ENCODE results near the gene GJD3.

The GJD3 gene

DNA sequence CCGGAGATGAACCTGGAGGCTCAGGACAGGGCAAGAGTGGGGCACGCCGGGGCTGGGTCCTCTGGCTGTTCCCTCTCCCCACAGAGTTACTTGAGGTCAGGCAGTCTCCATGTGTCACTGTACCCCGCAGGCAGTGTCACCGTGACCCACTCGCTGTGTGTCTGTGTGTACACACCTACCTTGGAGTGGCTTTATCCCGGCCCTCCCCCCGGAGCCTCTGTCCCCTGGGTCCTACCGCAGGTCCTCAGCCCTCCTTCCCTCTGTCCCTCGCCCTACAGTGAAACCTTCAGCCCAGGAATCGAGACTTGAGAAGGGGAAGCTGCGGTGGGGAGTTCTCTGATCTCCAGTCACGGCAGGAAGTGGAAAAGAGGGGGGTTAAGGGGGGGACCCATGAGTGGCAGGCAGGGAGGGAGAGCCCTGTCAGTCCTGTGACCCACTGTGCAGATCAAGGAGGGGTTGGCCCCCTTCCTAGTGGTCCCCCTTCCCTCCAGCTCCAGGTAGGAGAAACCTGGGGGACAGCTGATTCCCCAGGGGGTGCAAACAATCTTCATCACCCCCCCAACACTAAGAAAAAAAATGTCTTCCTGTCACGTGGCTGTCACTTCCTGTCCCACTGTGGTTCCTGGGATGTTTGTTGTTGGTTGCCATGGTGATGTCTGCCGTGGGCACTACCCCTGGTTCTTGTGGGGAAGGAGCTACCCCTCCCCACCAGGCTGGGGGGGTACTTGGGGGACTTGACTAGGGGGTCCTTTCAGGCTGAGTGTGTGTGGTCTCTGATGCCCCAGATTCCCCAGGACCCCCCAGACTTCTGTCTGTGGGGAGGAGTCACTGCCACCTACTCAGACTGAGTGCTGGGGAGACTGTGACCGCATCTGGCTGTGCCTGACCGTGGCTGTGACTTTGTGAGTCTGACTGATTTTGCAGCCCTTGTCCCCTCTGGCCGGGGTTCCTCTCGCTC, 41.9 kb downstream of the GJD3 start:
- TF ChIP-seq POLR2A (IDR thresholded peaks at IDR 0.05; ENCODE audit: low read length) (peak; percentile 75), GATA1 (IDR thresholded peaks at IDR 0.05; ENCODE audit: low read depth, low read length) (no peak)
- peak; percentile 81 to 85 for DNase-seq

GRCh38 chr17:40321961-40322357, 42.6 kb downstream of the GJD3 start:
- TF ChIP-seq GATA1 (IDR thresholded peaks at IDR 0.05; ENCODE audit: low read depth, low read length) (no peak), POLR2A (IDR thresholded peaks at IDR 0.05; ENCODE audit: low read length) (no peak)
- DNase-seq: no peak

GRCh38 chr17:40321524-40321929, 43.0 kb downstream of the GJD3 start:
- DNase-seq: no peak
- TF ChIP-seq GATA1 (IDR thresholded peaks at IDR 0.05; ENCODE audit: low read depth, low read length) (no peak), POLR2A (IDR thresholded peaks at IDR 0.05; ENCODE audit: low read length) (no peak)

DNA sequence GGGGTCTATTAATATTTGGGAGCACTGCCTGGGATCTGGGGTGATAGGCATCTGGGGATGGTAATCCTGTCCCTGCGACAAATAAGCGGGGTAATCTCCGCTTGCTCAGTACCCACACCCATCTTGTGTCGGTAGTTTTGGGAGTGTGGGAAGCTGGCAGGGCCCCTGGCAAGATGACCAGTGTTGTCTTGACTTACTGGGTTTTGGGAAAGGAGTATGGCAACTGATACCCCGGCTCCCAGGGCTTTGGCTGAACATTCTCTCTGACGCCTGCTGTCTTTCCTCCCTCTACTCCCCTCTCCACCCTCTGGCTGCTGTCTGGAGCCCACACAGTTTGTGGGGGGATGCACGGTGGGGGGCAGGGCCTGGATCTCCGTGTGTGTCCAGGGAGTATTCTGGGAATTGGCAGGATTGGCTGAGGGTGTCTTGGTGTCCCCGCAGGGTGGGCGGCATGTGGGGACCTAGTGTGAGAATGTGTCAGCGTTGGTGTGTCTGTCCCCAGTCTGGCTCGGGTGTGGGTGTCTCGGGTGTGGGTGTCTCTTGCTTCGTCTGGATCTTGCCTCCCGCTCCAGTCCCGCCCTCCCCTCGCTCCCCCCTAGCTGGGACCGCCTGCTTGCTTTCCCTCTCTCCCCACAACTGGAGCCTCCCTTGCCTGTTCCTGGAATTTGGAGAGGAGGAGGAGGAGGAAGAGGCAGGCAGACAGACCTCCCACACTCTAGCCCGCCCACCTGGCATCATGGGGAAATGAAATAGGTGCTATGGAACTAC, 43.6 kb downstream of the GJD3 start:
- peak; percentile 36 to 55 for DNase-seq
- TF ChIP-seq GATA1 (IDR thresholded peaks at IDR 0.05; ENCODE audit: low read depth, low read length) (no peak), POLR2A (IDR thresholded peaks at IDR 0.05; ENCODE audit: low read length) (peak; percentile 42)

GRCh38 chr17:40319651-40320540, 44.6 kb downstream of the GJD3 start:
- peak in 1 of 2 experiments; percentile 26 for DNase-seq
- TF ChIP-seq GATA1 (IDR thresholded peaks at IDR 0.05; ENCODE audit: low read depth, low read length) (no peak), POLR2A (IDR thresholded peaks at IDR 0.05; ENCODE audit: low read length) (peak; percentile 38)

DNA sequence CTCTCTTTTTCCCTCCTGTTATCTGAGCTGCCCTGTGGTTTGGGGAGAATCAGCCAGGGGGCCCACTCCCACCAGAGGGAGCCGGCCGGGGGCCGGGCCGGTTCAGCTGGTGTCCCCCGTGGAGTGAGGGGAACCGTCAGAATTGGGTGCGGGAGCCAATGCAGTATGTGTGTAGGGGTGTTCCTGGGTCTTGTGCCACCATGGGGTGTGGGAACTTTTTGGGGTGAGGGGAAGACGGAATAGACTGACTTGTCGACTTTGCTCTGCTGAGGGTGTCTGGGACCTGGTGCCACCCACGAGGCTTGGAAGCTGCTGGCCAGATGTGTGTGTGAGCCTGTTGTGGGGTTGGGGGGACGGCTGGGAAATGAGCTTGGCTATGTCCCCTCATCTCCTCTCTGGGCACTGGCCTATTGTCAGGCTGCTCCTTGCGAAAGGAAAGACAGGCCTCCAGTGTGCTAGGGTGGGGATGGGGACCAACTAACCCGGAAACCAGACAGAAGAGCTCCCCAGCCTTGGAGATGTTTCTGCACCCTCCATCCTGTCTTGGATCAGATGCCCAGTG, 45.6 kb downstream of the GJD3 start:
- no peak for TF ChIP-seq POLR2A (IDR thresholded peaks at IDR 0.05; ENCODE audit: low read length)
- TF ChIP-seq GATA1 (IDR thresholded peaks at IDR 0.05; ENCODE audit: low read depth, low read length): no peak
- peak in 1 of 2 experiments; percentile 50 for DNase-seq

- DNase-seq: peak; percentile 94 to 96
- peak; percentile 67 for TF ChIP-seq POLR2A (IDR thresholded peaks at IDR 0.05; ENCODE audit: low read length)
- no peak for TF ChIP-seq GATA1 (IDR thresholded peaks at IDR 0.05; ENCODE audit: low read depth, low read length)
These were observed 46.4 kb downstream of the GJD3 start for GRCh38 chr17:40317880-40318829.

- peak; percentile 69 to 76 for DNase-seq
- no peak for TF ChIP-seq GATA1 (IDR thresholded peaks at IDR 0.05; ENCODE audit: low read depth, low read length)
- TF ChIP-seq POLR2A (IDR thresholded peaks at IDR 0.05; ENCODE audit: low read length): no peak
These were observed 47.1 kb downstream of the GJD3 start for GRCh38 chr17:40317345-40317873.

- no peak for DNase-seq
- TF ChIP-seq GATA1 (IDR thresholded peaks at IDR 0.05; ENCODE audit: low read depth, low read length): no peak
These were observed 47.8 kb downstream of the GJD3 start for GRCh38 chr17:40316571-40317344.

DNA sequence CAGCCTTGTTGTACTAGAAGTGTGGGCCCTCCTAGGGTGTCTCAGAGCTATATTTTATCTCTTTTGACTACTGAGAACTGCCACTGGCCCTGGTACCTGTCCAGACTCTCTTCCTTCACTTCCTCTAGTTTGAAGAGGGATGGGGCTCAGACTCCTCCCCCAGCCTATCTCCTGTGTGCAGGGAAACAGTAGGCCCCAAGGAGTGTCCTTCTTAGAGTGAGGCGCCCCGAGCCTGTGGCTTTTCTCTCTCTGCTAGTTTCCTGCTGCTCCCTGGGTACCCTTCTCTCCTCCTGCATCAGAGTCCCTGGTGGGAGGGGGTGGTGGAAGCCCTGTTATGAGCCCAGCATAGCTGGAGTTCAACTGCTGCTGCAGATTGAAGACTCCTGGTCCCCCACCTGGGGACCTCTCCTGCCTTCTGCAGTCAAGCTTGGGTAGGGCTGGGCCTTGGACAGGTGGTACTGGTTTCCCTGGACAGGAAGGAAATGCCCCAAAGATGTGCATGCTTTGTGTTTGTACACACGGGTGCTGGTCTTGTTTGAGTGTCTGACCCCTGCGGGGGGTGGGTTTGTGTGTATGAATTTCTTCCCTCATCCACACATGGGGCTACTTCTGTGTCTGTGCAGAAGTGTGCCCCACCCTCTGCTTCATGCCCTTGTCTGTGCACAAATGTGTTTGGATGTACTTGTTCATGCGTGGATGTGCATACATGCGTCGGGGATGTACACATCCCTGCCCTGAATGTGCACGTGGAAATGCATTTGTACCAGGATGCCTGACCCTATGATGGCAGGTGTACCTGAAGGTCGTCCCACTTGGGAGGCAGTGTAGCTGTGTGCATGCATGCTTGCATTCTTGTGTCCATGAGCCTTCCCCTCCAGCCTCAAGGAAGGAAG, 48.6 kb downstream of the GJD3 start:
- no peak for TF ChIP-seq POLR2A (IDR thresholded peaks at IDR 0.05; ENCODE audit: low read length)
- TF ChIP-seq GATA1 (IDR thresholded peaks at IDR 0.05; ENCODE audit: low read depth, low read length): no peak
- peak; percentile 58 to 65 for DNase-seq

Measured in erythroblast (primary cell).